Measurements from ENCODE around the gene FLACC1. TPM values are rescaled to one million over a fixed set of nuclear protein-coding genes. Genes with fewer than 3 reads are reported as not detected.
A peak's percentile ranks its signal among the peaks of the same experiment; 100 is the strongest.

Gene FLACC1
- total RNA-seq, 1 donor = 1.3 TPM

DNA sequence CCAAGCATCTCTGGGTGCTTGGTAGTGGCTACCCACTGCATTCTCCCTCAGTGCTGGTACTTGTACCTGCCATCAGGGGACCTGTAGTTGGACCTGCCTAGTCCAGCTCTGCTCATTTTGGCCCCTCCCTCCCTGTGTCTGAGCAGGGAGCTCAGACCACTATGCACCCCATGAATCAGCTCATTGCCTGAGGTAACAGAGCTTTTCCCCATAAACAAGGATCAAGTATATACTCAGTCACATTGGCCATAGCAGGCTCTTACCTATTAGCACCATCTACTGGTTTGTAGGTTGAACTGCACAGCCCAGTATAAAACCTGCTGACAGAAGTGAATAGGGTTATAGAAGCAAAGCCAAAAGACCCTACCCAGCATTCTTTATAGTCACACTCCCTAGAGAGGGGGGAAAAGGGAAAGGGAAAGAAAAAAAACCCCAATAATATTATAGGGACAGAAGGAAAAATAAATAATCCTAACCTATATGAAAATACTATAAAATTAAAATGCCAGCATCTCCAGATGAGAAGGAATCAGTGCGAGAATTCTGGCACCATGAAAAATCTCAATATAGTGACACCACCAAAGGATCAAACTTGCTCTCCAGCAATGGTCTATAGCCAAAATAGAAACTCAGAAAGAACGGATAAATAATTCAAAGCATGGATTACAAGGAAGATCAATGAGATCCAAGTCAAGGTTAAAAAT is 6.9 kb upstream of the FLACC1 start:
- no peak overlapping the region for H3K4me3 ChIP-seq (ENCODE audit: low read depth, low read length)
- peak; percentile 64 for DNase-seq (ENCODE audit: low read depth)
- TF ChIP-seq, protein P1, sequence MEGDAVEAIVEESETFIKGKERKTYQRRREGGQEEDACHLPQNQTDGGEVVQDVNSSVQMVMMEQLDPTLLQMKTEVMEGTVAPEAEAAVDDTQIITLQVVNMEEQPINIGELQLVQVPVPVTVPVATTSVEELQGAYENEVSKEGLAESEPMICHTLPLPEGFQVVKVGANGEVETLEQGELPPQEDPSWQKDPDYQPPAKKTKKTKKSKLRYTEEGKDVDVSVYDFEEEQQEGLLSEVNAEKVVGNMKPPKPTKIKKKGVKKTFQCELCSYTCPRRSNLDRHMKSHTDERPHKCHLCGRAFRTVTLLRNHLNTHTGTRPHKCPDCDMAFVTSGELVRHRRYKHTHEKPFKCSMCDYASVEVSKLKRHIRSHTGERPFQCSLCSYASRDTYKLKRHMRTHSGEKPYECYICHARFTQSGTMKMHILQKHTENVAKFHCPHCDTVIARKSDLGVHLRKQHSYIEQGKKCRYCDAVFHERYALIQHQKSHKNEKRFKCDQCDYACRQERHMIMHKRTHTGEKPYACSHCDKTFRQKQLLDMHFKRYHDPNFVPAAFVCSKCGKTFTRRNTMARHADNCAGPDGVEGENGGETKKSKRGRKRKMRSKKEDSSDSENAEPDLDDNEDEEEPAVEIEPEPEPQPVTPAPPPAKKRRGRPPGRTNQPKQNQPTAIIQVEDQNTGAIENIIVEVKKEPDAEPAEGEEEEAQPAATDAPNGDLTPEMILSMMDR (IDR thresholded peaks at IDR 0.05; ENCODE audit: insufficient read depth, low read depth, low read length) = peak; percentile 96

DNA sequence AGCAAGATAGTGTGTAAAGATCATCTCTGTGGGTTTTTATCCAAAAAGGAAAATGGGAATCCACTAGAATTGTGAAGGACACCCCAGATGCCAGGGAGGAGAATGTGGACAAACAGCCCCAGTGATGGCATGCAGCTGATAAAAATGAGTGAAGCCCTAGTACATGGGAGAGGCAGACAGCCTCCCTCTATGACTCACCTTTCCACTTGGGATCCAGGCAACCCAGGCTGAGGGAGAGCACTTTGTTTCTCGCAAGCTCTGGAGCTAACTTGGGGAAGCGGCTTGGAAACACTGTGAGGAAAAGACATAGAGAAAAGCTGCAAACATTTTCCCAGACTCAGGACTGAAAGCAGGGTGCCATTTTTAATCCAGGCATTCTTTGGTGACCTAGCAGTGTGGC is 5.3 kb upstream of the FLACC1 start:
- TF ChIP-seq, protein P1 (IDR thresholded peaks at IDR 0.05; ENCODE audit: insufficient read depth, low read depth, low read length) = no peak
- H3K4me3 ChIP-seq (ENCODE audit: low read depth, low read length) = no peak overlapping the region
- no peak for DNase-seq (ENCODE audit: low read depth)

DNA sequence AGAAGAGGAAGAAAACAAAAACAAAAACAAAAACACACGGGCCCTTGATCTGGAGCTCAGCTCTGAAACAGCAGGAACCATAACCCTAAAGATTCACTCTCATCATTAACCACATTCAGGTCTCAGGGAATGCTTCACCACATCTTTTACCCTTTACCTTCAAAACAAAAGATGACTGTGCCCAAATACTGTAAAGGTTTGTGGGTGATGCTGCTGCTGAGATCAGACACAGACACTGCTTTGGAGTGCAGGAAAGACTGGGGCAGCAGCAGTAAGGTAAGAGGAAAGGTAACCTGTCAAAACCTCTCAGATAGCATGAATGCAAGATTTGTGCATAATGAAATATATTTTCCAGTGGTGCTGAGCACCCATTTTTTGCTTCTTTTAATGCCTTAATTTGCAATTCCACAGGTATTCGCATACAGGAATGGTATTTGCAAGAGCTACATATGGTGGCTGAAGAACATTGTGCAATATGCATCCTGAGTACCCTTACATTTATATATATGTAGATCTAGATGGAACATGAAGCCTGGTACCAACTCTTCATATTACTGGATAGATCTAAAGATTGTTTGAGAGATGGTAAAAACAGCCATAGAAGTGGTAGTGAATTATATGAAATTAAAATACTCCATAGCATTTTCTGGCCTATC is 4.1 kb upstream of the FLACC1 start:
- TF ChIP-seq, protein P1 (IDR thresholded peaks at IDR 0.05; ENCODE audit: insufficient read depth, low read depth, low read length) = no peak
- H3K4me3 ChIP-seq (ENCODE audit: low read depth, low read length) = no peak overlapping the region
- DNase-seq (ENCODE audit: low read depth) = no peak

DNA sequence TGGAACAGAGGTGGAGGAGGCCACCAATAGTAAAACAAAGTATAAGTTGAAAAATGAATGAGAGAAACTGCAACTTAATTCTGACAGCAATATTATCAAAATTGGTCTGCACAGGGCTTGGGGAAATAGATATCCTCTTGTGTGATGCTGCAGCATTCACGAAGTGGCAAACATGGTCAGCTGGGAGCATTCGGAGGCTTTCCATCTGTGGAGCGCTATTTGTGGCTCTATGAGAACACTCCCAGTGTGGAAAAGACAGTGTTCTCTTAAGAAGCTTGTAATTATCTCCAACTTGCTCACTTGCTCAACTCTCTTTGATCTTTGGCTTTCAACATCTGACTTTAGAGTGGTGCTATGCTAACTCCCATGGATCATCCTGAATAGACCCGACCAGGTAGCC is 3.1 kb upstream of the FLACC1 start:
- H3K4me3 ChIP-seq (ENCODE audit: low read depth, low read length) = no peak overlapping the region
- TF ChIP-seq, protein P1 (IDR thresholded peaks at IDR 0.05; ENCODE audit: insufficient read depth, low read depth, low read length) = no peak
- no peak for DNase-seq (ENCODE audit: low read depth)

DNA sequence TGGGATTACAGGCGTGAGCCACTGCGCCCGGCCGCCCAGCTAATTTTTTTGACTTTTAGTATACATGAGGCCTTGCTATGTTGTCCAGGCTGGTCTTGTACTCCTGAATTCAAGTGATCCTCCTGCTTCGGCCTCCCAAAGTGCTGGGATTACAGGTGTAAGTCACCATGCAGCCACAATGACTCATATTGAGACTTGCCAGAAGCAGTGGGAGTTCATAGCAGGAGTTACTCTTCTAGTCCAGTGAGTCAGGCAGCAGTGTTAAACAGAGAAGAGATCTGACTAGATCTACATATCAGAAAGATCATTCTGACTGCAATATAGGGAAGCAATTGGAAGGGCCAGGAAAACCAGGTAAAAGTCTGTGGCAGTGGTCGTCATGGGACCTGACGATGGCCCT is 1.5 kb upstream of the FLACC1 start:
- TF ChIP-seq, protein P1 (IDR thresholded peaks at IDR 0.05; ENCODE audit: insufficient read depth, low read depth, low read length) = no peak
- H3K4me3 ChIP-seq (ENCODE audit: low read depth, low read length) = no peak overlapping the region
- DNase-seq (ENCODE audit: low read depth) = peak; percentile 65

DNA sequence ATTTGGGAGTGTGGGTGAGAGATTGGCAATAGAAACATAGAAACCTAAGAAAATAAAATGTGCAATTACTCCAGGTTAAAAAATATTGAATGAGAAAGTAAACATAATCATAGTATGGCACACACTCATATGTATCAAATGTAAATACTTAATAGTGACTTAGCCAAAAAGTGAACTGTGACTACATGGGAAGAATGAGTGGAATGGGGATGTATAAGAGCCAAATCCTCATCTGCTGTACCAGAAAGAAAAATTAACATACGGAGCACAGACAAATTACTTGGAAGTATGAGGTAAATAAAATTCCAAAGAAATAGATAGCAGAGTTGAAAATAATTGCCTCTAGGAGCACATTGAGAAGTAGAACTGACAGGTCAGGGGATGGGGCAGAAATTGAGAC is 4.0 kb downstream of the FLACC1 start:
- H3K4me3 ChIP-seq (ENCODE audit: low read depth, low read length) = no peak overlapping the region
- DNase-seq (ENCODE audit: low read depth) = no peak
- TF ChIP-seq, protein P1 (IDR thresholded peaks at IDR 0.05; ENCODE audit: insufficient read depth, low read depth, low read length) = no peak
